ENCODE measurements around the gene HHLA2. TPM values are rescaled to one million over a fixed set of nuclear protein-coding genes. Genes with fewer than 3 reads are reported as not detected.

HHLA2 gene
- total RNA-seq, 1 experiment from 2014 or later, result not detected

DNA sequence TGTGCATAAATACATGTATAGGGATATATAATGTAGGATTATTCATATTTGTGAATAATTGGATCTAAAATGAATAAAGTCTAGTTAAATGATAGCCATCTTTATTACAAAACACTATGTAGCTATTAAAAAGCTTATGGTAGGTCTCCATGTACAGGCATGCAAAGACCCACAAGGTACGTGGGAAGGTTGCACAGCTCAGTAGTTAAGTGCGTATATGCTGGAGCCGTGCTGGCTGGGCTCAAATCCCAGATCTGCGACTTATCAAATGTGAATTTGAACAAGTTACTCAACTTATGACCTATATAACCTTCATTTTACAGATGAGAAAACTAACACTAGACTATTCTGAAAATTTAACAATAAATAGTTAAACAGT, 113.4 kb downstream of the HHLA2 start:
- peaks cover 21% of the 10 kb centered on the region for H3K4me1 ChIP-seq (ENCODE audit: insufficient read depth, low read length)
- no peak overlapping the region for H3K27ac ChIP-seq (ENCODE audit: low read length)
- H3K9me3 ChIP-seq (ENCODE audit: low read length), result no peaks in the 10 kb centered on the region
- H3K9me2 ChIP-seq (replicated peaks; ENCODE audit: low read length), result no peaks in the 10 kb centered on the region
- no peaks in the 10 kb centered on the region for H4K20me1 ChIP-seq (ENCODE audit: low read length)
- no peak overlapping the region for H3K9ac ChIP-seq (ENCODE audit: low read length)
- no peaks in the 10 kb centered on the region for H3F3A ChIP-seq (ENCODE audit: low read length, unreplicated experiment)
- no TSS peak for BruUV-seq (replicated peaks)
- H3K36me3 ChIP-seq (ENCODE audit: low read depth, low read length), result no peaks in the 10 kb centered on the region
- no peaks in the 10 kb centered on the region for H3K79me2 ChIP-seq (ENCODE audit: low read length)
- ATAC-seq (no peak), DNase-seq (no peak)
- H2AFZ ChIP-seq (ENCODE audit: low read length), result no peak overlapping the region
- H3K27me3 ChIP-seq (ENCODE audit: low read length), result no peaks in the 10 kb centered on the region
- ChIA-PET POLR2A (ENCODE audit: unreplicated experiment) (no interaction called here), CTCF (no interaction called here)
- TF ChIP-seq CTCF (conservative IDR thresholded peaks at IDR 0.05; ENCODE audit: low read depth, low read length) (no peak), EZH2phosphoT487 (IDR thresholded peaks at IDR 0.05; ENCODE audit: borderline replicate concordance, low read length) (no peak), EZH2 (IDR thresholded peaks at IDR 0.05; ENCODE audit: low read length, unreplicated experiment) (no peak)
- H3K4me3 ChIP-seq (ENCODE audit: low read length), result no peak overlapping the region
- intact Hi-C loops (cut with micrococcal nuclease), result no loop called here
- H3K4me2 ChIP-seq (ENCODE audit: low read length), result no peak overlapping the region

DNA sequence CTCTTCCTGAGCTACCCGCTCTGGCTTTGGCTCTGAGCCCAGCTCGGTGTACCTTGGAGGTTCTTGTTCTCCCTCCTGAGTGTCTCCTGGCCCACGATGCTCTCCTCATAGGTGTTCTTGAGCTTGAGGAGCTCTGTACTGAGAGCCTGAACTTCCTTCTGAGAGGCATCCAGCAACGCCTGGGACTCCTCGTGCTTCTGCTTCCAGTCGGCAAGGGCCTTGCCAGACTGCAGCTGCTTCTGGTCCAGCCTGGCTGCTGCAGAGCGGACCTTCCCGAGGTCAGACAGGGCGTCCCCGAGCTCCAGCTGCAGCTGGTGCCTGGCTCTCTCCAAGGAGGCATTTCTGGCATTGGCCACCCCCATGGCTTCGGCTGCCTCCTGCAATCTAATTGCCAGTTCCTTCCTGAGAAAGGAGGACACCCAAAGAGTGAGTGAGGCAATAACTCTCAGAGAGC, 114.2 kb downstream of the HHLA2 start:
- no peak overlapping the region for H3K4me2 ChIP-seq (ENCODE audit: low read length)
- no TSS peak for BruUV-seq (replicated peaks)
- no peaks in the 10 kb centered on the region for H3K79me2 ChIP-seq (ENCODE audit: low read length)
- H3F3A ChIP-seq (ENCODE audit: low read length, unreplicated experiment), result no peaks in the 10 kb centered on the region
- no peak overlapping the region for H3K27ac ChIP-seq (ENCODE audit: low read length)
- DNase-seq (no peak), ATAC-seq (no peak)
- peaks cover 21% of the 10 kb centered on the region for H3K4me1 ChIP-seq (ENCODE audit: insufficient read depth, low read length)
- no peaks in the 10 kb centered on the region for H3K36me3 ChIP-seq (ENCODE audit: low read depth, low read length)
- no peak for TF ChIP-seq EZH2 (IDR thresholded peaks at IDR 0.05; ENCODE audit: low read length, unreplicated experiment)
- TF ChIP-seq EZH2phosphoT487 (IDR thresholded peaks at IDR 0.05; ENCODE audit: borderline replicate concordance, low read length), result no peak
- no peak for TF ChIP-seq CTCF (conservative IDR thresholded peaks at IDR 0.05; ENCODE audit: low read depth, low read length)
- no peak overlapping the region for H2AFZ ChIP-seq (ENCODE audit: low read length)
- no peak overlapping the region for H3K4me3 ChIP-seq (ENCODE audit: low read length)
- H4K20me1 ChIP-seq (ENCODE audit: low read length), result no peaks in the 10 kb centered on the region
- no peaks in the 10 kb centered on the region for H3K9me2 ChIP-seq (replicated peaks; ENCODE audit: low read length)
- ChIA-PET POLR2A (ENCODE audit: unreplicated experiment) (interaction anchor here (0.6 kb wide), 1 partner anchor 41 kb away, joined by 8 read pairs; no protein-coding TSS in a partner anchor), CTCF (no interaction called here)
- no peak overlapping the region for H3K9ac ChIP-seq (ENCODE audit: low read length)
- no peaks in the 10 kb centered on the region for H3K9me3 ChIP-seq (ENCODE audit: low read length)
- no peaks in the 10 kb centered on the region for H3K27me3 ChIP-seq (ENCODE audit: low read length)
- intact Hi-C loops (cut with micrococcal nuclease), result no loop called here

DNA sequence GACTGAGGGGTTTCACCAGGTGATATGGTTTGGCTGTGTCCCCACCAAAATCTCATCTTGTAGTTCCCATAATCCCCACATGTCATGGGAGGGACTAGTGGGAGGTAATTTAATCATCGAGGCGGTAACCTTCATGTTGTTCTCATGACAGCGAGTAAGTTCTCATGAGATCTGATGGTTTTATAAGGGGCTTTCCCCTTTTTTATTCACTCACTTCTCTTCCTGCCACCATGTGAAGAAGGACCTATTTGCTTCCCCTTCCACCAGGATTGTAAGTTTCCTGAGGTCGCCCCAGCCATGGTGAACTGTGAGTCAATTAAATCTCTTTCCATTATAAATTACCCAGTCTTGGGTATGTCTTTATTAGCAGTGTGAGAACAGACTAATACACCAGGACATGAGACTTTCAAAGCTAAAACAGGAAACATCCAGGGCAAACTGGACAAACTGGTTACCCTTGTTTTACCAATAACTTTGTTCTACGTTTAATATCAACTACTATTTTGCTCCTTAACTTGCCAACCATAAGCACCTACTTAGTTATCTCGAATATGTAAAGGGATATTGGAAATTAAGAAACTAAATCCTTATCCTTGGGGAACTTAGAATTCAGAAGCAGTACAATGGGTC, 115.9 kb downstream of the HHLA2 start:
- Histone ChIP-seq H2AFZ (ENCODE audit: low read length) (no peak overlapping the region), H3K4me3 (ENCODE audit: low read length) (no peak overlapping the region), H3K27ac (ENCODE audit: low read length) (no peak overlapping the region), H3F3A (ENCODE audit: low read length, unreplicated experiment) (no peaks in the 10 kb centered on the region), H3K79me2 (ENCODE audit: low read length) (no peaks in the 10 kb centered on the region), H3K27me3 (ENCODE audit: low read length) (no peaks in the 10 kb centered on the region), H3K9ac (ENCODE audit: low read length) (no peak overlapping the region), H3K36me3 (ENCODE audit: low read depth, low read length) (no peaks in the 10 kb centered on the region), H3K4me2 (ENCODE audit: low read length) (peak overlapping the region; percentile 9), H3K9me3 (ENCODE audit: low read length) (no peaks in the 10 kb centered on the region), H3K9me2 (replicated peaks; ENCODE audit: low read length) (no peaks in the 10 kb centered on the region), H4K20me1 (ENCODE audit: low read length) (no peaks in the 10 kb centered on the region), H3K4me1 (ENCODE audit: insufficient read depth, low read length) (peaks cover 13% of the 10 kb centered on the region)
- no TSS peak for BruUV-seq (replicated peaks)
- ChIA-PET CTCF (no interaction called here), POLR2A (ENCODE audit: unreplicated experiment) (no interaction called here)
- no peak for TF ChIP-seq CTCF (conservative IDR thresholded peaks at IDR 0.05; ENCODE audit: low read depth, low read length)
- intact Hi-C loops (cut with micrococcal nuclease), result no loop called here
- peak; percentile 59 for ATAC-seq
- peak; percentile 80 for DNase-seq

Data from PC-3 (cell line).